Right atrium auricular region (tissue), 2 donors: Measurements from ENCODE around the gene GLI2. TPM values are rescaled to one million over a fixed set of nuclear protein-coding genes. Genes with fewer than 3 reads are reported as not detected.
A peak's percentile ranks its signal among the peaks of the same experiment; 100 is the strongest.

Experiments
- DNase-seq: peaks from one replicate; pipeline ENCODE4 v3.0.0-alpha.2; 2019; ENCODE audit warnings: low spot score
- H3K27ac ChIP-seq, 2 donors: fragments of 200-600 bp; sonication (generic); 1 replicate in 1 of 2; 2 replicates in 1 of 2; pipeline ENCODE4 v1.5.1; 2016 to 2019
- H3K27me3 ChIP-seq, 2 donors: fragments of 200-600 bp; sonication (generic); one replicate each; pipeline versions ENCODE4 v1.5.1 to v1.6.0; 2017 to 2019
- H3K36me3 ChIP-seq: fragments of 200-600 bp; sonication (generic); one replicate; pipeline ENCODE4 v1.5.1; 2016
- H3K4me1 ChIP-seq, 2 donors: fragments of 200-600 bp; sonication (generic); one replicate each; pipeline versions ENCODE4 v1.5.1 to v1.6.0; 2017 to 2019
- H3K4me3 ChIP-seq, 2 donors: fragments of 200-600 bp; sonication (generic); 1 replicate in 1 of 2; 2 replicates in 1 of 2; pipeline ENCODE4 v1.5.1; 2017 to 2019; ENCODE audit warnings: mild to moderate bottlenecking in 1 of 2, moderate library complexity in 1 of 2
- H3K9me3 ChIP-seq, 2 donors: fragments of 200-600 bp; sonication (generic); one replicate each; pipeline ENCODE4 v1.5.1; 2019
- total RNA-seq, 2 donors: library from RNA; depleted of rRNA; stranded (reverse); fragments of >200 nt; gene quantifications; one replicate each; pipeline ENCODE4 v1.1.0, GENCODE V29; 2016
- TF ChIP-seq, protein P1 (sequence below), 2 donors: fragments of 200-600 bp; sonication (generic); IDR thresholded peaks; one replicate each; pipeline ENCODE4 v1.5.1; 2019; ENCODE audit warnings: antibody characterized with exemption in 2 of 2

GLI2 gene
- total RNA-seq, 2 donors from 2014 or later = 1.5 to 3.5 TPM

DNA sequence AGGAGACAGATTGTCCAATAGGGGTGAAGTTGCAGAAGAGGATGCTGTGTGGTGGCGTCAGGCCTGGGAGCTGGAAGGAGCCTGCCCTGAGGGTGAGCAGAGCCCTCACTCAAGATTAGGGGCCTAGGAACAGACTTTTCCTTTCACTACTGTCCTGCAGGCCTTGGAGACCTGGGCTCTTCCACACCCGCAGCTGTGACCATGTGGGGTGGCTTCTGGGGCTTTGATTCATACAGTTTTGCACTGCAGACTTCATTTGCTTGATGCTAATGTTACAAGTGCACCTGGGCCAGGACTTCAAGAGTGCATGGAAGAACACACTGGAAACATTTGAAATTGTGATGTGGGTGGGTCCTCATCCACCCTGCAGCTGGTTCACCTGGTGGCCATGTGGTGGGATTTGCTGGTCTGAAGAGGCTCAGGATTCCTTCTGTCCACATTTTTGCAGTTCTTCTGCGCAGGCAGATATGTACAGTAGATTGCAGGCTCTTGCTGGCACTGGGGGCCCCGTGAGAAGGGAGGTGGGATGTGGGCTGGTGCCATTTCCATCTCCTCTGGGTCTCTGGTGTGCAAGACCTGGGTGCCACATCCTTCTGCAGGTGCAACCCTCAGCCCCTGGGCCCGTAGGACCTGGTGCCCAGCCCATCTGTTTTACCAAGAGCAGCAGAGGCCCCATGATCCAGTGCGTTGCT lies 9.9 kb downstream of the GLI2 start:
- Histone ChIP-seq H3K27ac (no peak overlapping the region), H3K36me3 (no peaks in the 10 kb centered on the region), H3K4me3 (no peak overlapping the region), H3K9me3 (no peaks in the 10 kb centered on the region), H3K4me1 (peaks cover 0 to 13% of the 10 kb centered on the region in 2 donors), H3K27me3 (peaks cover 0 to 2% of the 10 kb centered on the region in 2 donors)
- TF ChIP-seq, protein P1, sequence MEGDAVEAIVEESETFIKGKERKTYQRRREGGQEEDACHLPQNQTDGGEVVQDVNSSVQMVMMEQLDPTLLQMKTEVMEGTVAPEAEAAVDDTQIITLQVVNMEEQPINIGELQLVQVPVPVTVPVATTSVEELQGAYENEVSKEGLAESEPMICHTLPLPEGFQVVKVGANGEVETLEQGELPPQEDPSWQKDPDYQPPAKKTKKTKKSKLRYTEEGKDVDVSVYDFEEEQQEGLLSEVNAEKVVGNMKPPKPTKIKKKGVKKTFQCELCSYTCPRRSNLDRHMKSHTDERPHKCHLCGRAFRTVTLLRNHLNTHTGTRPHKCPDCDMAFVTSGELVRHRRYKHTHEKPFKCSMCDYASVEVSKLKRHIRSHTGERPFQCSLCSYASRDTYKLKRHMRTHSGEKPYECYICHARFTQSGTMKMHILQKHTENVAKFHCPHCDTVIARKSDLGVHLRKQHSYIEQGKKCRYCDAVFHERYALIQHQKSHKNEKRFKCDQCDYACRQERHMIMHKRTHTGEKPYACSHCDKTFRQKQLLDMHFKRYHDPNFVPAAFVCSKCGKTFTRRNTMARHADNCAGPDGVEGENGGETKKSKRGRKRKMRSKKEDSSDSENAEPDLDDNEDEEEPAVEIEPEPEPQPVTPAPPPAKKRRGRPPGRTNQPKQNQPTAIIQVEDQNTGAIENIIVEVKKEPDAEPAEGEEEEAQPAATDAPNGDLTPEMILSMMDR (IDR thresholded peaks at IDR 0.05) = no peak
- no peak for DNase-seq

DNA sequence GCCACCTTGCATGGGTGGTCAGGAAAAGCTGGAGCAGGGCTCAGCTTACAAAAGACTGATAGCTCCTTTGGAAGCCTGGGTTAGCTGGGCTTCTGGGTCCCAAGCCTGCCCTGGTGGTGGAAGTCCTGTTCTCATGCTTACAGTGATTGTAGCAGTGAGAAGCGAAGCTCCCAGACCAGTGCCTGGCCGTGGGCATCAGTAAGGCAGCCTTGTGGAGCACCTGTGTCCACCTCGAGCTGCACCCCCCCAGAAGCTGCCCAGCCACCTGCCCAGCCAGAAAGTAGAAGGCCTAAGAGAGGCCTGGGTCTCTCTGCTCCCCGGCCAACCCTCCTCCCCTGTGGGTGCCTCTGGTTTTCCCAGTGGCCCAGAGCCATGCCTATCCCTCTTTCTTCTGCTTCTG lies 10.5 kb downstream of the GLI2 start:
- Histone ChIP-seq H3K27ac (no peak overlapping the region), H3K4me1 (peaks cover 0 to 7% of the 10 kb centered on the region in 2 donors), H3K27me3 (peaks cover 0 to 2% of the 10 kb centered on the region in 2 donors), H3K9me3 (no peaks in the 10 kb centered on the region), H3K4me3 (no peak overlapping the region), H3K36me3 (no peaks in the 10 kb centered on the region)
- TF ChIP-seq, protein P1 (IDR thresholded peaks at IDR 0.05) = no peak
- DNase-seq = no peak

DNA sequence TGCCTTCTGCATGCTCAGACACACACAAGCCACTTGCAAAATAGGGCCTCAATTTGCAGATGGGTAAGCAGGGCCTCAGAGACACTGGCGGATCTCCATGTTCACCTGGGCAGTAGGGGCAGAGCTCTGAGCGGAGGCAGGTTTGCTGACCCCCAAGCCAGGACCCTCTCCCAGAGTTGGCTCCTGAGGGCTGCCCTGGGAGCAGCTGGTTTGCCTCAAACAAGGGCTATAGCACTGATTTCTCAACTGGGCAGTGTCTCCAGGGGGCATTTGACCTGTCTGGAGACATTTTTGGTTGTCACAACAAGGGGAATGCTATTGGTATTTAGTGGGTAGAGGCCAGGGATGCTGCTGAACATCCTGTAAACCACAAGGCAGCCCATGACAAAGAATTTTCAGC lies 11.6 kb downstream of the GLI2 start:
- Histone ChIP-seq H3K4me3 (no peak overlapping the region), H3K27me3 (peaks cover 0 to 2% of the 10 kb centered on the region in 2 donors), H3K27ac (no peak overlapping the region), H3K36me3 (no peaks in the 10 kb centered on the region), H3K9me3 (no peaks in the 10 kb centered on the region), H3K4me1 (no peaks in the 10 kb centered on the region)
- DNase-seq = no peak
- TF ChIP-seq, protein P1 (IDR thresholded peaks at IDR 0.05) = no peak

DNA sequence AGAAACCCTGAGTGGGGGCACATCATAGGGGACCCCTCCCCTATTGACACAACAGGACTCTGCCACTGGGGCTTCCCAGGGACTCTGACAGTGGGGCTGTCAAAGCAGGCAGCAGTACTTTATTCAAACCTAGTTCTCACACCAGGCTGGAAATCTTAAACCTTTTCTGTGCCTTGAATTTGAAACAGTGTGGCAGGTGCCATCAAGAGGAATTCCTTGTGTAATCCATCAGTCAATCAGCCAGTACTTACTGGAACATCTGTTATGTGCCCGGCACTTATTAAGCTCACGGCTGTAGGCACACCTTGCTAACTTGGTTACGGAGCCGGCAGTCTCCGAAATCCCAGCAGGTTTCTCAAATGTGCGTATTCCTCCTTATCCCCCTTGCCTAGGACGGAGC lies 12.0 kb downstream of the GLI2 start:
- Histone ChIP-seq H3K27me3 (peaks cover 0 to 2% of the 10 kb centered on the region in 2 donors), H3K4me1 (no peaks in the 10 kb centered on the region), H3K9me3 (no peaks in the 10 kb centered on the region), H3K36me3 (no peaks in the 10 kb centered on the region), H3K27ac (no peak overlapping the region), H3K4me3 (no peak overlapping the region)
- peak; percentile 26 for DNase-seq
- TF ChIP-seq, protein P1 (IDR thresholded peaks at IDR 0.05) = no peak

DNA sequence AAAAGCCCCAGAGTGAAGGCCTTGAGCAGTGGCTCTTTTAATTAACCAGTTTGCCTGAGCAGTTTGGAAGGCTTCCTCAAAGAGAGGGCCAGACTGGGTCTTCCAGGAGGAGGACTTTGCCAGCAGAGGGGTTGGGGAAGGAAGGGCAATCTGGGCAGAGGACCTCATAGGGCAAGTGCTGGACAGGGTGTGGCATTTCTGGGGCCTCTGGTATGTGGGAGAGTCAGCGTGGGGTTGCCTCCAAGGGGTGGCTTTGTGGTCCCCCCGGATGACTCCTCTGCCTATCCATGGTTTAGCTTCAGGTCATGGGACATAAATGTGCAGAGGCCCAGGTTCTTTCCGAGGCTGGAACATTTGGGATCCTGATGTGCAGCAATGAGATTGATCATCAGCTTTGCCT lies 12.6 kb downstream of the GLI2 start:
- H3K27me3 ChIP-seq = no peaks in the 10 kb centered on the region
- no peaks in the 10 kb centered on the region for H3K9me3 ChIP-seq
- H3K36me3 ChIP-seq = no peaks in the 10 kb centered on the region
- no peak overlapping the region for H3K27ac ChIP-seq
- H3K4me3 ChIP-seq = no peak overlapping the region
- TF ChIP-seq, protein P1 (IDR thresholded peaks at IDR 0.05) = no peak
- peak; percentile 46 for DNase-seq
- H3K4me1 ChIP-seq = no peaks in the 10 kb centered on the region

DNA sequence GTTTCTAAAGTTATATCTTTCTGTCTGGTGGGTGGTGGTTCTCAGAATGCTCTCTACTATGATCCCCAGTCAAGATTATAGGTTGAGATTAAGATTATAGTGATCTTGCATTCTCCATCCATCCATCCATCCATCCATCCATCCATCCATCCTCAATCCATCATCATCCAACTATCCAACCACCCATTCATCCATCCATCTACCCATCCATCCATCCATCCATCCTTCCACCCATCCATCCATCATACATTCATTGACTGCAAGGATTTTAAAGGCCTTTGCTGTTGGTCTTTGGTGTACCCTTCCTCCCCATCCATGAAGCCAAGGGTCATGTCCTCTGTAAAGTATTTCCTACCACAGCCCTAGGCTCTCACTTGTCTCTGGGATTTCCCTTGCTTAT lies 13.1 kb downstream of the GLI2 start:
- TF ChIP-seq, protein P1 (IDR thresholded peaks at IDR 0.05) = no peak
- Histone ChIP-seq H3K4me1 (no peaks in the 10 kb centered on the region), H3K27ac (no peak overlapping the region)

More for the DNA sequence above, 13.1 kb downstream of the GLI2 start:
- no peaks in the 10 kb centered on the region for H3K27me3 ChIP-seq
- no peak for DNase-seq
- no peak overlapping the region for H3K4me3 ChIP-seq
- no peaks in the 10 kb centered on the region for H3K36me3 ChIP-seq
- no peaks in the 10 kb centered on the region for H3K9me3 ChIP-seq
